Activated naive CD8-positive, alpha-beta T cell treated with anti-CD3 and anti-CD28 coated beads, Interleukin-2, amount 50 U/mL, for 16 hours (primary cell): Measurements from ENCODE around the gene IKZF3.
"Not testable (repeated sequence)": the region's sequence is repeated elsewhere in the genome, so short reads cannot be mapped to it uniquely, and the experiment has no call there.

Source experiments
- DNase-seq: peaks from one replicate; pipeline ENCODE4 v3.0.0-alpha.2; 2020; ENCODE audit warnings: low read depth, low spot score

IKZF3 gene

DNA sequence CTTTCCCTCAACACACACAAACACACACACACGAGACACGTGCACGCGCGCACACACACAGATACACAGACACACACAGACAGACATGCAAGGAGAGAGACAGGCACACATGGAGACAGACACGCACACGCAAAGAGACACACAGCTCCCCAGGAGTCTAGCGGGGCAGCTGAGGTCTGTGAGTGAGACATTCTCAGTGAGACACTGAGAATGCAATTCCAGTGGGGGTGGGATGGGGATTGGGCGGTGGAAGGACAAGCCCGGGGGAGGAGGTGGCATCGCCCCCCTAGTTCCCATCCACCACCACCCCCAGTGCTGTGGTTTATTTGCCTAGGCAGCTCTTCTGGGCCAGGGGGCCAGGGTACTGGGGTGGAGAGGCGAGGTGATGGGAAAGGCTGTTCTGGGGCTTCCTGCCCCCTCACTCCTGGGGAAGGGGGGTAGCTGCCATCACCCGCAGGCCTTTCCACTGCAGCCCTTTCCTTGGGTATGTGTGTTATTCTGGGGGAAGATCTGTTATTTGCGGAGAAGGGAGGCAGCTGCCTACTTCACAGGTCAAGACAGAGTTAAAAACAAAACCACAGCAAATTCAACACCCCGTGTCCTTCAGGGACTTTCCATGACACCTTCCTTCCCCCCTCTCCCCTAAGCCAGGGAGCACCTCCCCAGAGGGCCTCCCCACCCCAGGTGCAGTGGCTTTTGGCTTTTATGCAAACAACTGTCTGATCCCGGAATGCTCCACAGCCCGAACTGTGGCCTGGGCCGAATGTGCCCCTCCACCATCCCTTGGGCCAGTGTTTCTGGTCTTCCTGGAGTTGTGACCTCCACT is 108.3 kb downstream of the IKZF3 start:
- no peak for DNase-seq

DNA sequence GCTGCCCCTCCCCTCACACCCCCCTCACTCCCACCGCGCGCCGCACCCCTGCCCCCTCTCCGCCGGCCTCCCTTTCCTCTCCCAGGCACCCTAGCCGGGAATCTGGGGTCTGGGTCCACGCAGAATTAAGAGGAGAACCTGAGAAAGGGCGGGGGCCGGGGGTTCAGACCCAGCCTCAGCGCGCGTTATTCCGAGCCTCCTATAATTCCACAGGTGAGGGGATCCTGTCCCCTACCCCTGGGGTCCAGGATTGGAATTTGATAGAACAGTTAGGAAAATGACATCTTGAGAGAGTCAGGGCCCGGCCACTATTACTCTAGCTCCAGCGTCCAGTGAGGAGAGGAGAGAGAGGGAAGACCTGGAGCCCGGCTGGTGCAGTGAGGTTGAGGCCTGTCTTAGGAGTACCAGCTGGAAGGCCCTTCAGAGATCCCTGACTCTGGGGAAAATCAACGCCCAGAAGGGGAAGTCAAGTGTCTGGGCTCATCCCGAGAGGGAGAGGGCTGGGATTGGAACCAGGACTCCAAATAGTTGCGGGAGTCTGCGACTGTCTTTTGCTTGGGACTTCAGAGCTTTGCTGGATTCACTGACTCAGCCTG is 109.1 kb downstream of the IKZF3 start:
- DNase-seq = no peak

DNA sequence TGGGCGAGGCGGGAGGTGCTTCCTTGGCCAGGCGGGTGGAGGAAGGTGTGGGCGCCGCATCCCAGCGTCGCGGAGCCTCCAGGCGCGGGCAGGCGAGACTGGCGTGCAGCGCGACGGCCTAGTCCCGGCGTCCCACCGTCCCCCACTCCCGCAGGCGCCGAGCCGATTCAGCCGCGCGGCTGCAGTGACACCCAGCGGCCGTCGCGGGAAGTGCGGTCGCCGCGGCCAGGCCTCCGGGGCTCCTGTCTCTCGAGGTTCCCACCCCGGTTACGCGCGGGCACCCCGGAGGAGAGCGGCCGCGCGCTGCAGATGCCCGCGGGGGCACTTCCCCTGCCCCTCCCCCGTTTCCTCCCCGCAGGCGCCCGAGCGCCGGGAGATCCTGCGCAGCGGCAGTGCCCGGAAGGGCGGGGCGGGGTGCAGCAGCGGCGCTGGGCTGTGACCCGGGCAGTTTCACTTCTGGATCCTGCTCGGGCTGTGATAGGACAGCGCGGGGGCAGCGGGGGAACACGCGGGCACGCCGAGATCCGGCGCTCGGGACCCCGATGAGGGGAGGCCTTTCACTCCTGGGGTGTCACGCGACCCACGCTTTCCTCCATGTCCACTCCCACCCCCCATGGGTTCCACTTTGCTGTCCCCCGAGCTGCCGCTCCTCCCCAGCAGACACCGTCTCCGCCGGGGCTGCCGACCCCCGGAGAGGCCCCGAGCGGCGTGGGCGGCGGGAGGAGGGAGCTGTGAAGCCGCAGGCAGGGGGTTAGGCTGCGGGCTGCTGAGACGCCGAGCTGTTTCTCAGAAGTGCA is 109.8 kb downstream of the IKZF3 start:
- DNase-seq = peak; percentile 84

DNA sequence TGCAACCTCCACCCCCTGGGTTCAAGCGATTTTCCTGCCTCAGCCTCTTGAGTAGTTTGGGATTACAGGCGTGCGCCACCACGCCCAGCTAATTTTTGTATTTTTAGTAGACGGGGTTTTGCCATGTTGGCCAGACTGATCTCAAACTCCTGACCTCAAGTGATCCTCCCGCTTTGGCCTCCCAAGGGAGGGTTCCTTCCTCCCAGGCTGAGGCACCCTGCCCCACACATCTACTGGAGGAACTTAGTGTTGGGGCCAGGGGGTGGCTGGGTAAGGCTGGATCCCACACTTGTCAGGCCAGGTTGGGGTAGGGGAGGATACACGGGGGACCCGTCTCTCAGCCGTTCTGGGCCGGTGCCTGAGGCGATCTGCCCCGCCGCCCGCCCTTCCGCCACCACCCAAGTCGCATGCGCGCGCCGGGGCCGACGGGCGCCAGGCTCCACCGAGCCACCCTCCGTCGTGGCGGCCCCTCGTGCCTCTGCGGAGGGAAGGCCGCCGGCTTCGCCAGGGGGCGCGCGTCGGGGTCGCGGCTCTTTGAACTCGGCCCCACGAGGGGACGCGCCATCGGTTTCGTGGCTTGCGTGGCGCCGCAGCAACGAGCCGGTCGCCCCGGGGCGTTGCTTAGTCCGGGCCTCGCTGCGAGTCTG is 110.5 kb downstream of the IKZF3 start:
- peak; percentile 35 for DNase-seq

DNA sequence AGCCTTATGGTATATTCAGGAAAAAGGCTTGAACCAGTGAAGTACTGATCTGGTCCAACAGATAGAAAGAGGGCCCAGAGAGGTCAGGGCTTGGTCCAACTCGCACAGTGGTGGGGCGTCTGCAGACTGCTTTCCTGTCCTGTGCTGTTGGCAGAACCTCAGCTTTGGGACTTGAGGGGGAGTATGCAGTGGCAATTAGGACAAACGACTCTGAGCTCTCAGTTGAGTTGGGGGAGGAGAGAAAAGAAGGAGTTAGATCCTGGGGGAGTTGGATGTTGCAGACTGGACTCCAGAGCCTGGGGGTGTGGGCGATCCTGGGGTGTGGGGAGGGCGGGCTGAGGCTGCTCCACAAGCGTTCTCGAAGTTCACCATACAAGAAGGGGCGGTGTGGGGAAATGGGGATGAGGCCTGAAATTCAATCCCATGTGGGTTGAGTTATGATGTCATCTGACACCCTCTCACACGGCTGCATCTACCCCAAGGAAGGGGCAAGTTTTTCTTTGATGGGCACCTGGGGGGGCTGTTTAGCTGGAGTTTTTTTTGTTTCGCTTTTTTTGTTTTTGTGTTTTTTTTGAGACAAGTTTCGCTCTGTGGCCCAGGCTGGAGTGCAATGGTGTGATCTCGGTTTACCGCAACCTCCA is 111.8 kb downstream of the IKZF3 start:
- no peak for DNase-seq

DNA sequence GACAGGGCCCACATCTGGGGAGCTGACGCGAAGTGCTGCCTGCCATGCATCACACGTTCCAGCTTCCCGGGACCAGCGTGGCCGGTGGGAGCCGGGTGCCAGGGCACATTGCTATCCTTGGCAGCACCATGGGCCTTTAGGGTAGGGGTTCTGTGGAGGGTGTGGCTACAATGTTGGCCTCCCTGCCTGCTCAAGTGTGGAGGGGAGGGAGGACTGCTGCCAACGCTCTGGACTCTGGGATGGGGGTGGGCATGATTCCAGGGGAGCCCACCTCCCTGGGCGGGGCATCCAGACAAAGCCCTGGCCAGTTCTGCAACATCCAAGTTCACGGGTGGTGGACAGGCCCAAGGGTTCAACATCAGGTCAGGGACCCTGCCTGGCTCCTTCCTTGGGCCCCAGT is 112.5 kb downstream of the IKZF3 start:
- no peak for DNase-seq

DNA sequence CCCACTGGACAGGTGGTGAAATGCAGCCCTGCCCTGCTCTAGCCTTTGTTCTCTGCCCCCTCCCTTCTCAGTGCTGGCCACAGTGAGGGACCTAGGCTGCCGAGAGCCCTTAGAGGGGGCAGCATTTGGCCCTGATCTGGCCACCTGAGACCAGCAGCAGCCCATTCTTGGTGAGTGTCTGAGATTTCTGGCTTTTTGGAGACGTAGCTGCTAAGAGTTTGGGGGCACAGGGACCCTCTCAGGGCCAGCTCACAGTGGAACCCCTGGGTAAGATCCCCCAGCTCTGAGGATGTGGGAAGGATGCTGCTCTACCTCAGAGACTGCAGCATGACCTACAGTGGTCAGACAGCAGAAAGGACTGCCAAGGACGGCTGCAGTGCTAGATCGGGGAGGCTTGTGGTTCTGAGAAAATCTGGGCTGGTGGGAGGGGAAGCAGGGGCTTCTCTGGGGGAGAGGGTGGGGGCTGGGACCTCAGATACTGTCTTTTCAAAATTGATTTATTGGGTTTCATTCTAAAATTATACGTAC is 113.0 kb downstream of the IKZF3 start:
- no peak for DNase-seq

DNA sequence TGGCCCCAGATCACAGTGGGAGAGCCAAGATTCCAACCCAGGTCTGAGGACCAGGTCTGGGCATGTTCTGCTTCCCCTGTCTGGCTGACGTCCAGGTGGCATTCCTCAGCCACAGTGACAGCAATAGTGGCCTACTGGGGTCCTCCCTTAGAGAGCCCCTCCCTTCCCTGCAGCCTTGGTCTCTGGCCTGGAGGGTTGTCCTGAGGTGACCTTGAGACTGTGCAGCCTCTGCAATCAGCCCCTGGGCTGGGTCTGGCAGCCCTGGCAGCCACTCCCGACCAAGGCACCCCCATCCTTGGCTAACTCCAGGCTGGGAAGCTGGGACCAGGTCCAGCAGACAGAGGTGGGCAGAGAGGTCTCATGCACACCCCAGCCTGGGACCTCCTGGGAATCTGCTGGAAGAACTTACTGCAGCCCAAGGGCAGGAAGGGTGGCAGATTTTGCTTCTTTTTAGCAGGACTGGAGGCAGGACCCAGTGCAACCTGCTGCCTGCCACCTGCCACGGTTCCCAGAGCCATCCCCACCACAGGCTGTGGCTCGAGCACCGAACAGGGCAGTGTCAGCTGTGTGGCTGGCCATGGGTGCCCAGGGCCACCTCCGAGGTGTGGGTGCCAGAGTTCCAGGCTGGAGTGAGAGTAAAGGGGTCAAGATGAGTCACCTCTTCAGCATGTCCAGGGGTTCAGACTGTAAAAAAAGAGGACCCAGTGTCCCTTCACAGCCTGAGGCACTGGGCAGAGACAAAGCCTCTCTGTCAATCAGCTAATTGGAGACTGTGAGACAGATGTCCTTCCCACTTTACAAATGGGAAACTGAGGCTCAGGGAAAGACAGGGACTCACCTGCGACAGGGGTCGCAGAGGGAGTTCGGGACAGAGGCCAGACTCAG is 113.7 kb downstream of the IKZF3 start:
- no peak for DNase-seq

DNA sequence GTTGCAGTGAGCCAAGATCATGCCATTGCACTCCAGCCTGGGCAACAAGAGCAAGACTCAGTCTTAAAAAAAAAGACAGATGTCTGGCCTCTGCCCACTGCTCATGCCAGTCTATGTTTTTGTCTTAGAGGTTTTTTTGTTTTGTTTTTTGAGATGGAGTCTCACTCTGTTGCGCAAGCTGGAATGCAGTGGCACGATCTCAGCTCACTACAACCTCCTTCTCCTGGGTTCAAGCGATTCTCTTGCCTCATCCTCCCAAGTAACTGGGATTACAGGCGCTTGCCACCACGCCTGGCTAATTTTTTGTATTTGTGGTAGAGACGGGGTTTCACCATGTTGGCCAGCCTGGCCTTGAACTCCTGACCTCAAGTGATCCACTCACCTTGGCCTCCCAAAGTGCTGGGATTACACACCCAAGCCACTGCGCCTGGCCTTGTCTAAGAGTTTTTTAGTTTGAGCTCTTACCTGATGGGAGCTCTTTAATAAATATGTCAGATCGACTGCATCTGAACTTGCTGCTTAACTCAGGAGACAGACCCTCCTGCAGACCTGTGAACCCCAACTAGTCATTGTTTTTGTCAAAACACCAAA is 115.6 kb downstream of the IKZF3 start:
- DNase-seq = not testable (repeated sequence)

DNA sequence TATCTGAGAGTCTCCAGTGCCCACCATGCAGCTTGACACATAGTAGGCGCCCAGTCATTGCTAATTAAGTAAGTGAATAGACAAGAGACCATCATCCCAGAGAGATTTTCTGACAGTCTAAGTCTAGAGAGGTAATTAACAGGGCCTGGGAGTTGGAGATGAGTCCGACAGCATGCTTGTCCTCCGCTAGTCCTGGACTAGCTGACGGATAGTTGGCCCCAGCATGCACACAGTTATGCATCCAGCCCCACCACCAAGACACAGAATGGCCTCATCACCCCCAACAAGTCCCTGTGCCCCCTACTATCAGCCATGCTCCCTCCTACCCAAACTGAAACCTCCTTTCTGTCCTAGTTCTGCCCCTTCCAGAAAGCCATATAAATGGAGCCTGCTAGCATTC is 116.4 kb downstream of the IKZF3 start:
- no peak for DNase-seq

DNA sequence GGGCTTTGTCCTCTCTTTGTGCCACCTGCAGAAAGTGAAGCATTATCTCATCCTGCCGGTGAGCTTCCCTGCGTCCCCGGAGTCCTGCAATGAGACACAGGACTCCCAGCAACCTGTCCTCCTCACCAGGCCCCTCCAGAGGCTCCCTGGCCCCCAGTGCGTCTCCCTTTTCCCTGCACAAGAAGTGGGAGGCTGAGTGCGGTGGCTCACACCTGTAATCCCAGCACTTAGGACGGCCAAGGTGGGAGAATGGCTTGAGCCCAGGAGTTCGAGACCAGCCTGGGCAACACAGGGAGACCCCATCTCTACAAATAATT is 118.0 kb downstream of the IKZF3 start:
- no peak for DNase-seq

DNA sequence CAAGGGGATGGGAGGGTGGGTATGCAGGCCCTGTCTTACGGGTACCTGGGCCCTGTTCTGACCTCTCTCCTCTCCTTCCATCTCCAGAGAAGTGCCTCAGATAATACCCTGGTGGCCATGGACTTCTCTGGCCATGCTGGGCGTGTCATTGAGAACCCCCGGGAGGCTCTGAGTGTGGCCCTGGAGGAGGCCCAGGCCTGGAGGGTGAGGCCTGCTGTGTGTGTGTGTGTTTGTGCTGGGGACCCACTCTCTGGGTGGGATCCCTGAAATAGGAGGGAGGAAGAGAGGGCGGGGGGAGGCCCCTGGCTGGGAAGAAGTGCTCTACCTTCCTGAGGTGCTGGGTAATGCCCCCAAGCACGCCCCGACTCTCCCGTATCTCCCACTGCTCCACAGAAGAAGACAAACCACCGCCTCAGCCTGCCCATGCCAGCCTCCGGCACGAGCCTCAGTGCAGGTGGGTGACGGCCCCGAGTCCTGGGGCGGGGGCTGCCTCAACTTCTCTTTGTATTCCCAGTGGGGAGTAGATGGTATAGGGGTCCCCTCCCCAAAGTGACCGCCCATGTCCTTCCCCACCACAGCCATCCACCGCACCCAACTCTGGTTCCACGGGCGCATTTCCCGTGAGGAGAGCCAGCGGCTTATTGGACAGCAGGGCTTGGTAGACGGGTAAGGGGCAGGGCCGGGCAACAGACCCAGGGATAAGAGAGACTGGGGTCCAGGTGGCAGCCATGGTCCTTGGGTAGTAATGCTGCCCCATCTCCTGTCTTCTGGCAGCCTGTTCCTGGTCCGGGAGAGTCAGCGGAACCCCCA is 118.6 kb downstream of the IKZF3 start:
- DNase-seq = no peak

DNA sequence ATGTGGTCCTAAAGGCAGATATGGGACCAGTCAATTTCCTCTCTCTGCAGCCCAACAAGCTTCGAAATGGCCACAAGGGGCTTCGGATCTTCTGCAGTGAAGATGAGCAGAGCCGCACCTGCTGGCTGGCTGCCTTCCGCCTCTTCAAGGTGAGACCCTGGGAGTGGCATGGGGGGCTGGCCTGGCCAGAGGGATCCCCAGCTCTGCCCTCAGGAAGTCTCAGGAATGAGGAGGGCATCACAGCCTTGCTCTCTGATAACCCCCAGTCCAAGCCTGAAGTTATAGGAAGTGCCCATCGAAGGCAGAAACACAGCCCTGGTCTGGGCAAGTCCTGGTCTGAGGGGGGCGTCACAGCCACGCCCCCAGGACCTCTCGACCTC is 119.3 kb downstream of the IKZF3 start:
- no peak for DNase-seq

DNA sequence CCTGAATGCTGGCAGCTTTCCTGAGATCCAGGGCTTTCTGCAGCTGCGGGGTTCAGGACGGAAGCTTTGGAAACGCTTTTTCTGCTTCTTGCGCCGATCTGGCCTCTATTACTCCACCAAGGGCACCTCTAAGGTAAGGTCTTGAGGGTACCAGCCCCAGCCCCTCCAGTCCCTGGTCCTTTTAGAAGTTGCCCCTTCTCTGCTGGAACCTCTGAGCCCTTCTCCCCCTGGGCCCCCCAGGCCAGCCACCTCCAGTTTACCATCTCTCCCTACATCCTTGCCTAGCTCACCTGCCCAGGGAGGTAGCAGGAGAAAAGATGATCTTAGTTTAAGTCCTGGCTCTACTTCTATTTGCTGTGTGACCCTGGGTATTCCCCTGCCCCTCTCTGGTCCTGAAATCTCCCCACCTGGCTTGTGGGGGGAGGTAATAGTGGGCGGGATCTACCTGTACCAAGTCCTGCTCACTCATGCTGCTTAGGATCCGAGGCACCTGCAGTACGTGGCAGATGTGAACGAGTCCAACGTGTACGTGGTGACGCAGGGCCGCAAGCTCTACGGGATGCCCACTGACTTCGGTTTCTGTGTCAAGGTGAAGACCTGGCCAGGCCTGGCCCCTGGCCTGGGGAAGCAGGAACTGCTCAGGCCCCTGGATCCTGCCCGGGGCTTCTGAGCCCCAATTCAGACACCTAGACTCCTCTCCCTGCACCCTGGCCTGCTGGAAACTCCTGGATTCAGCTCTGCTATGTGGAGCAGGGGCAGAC is 119.9 kb downstream of the IKZF3 start:
- no peak for DNase-seq

DNA sequence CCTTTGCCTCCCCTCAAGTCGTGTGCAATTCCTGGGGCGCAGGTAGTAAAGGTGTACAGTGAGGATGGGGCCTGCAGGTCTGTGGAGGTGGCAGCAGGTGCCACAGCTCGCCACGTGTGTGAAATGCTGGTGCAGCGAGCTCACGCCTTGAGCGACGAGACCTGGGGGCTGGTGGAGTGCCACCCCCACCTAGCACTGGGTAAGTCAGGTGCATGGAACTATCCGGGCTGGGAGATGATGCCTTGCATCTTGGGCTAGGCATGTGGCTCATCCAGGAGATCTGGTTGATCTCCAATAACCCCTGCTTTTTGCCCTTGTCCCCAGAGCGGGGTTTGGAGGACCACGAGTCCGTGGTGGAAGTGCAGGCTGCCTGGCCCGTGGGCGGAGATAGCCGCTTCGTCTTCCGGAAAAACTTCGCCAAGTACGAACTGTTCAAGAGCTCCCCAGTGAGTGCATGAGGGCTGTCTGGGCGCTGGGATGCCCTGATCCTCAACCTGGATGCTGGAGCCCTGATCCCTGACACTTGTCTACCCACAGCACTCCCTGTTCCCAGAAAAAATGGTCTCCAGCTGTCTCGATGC is 121.2 kb downstream of the IKZF3 start:
- DNase-seq = no peak

DNA sequence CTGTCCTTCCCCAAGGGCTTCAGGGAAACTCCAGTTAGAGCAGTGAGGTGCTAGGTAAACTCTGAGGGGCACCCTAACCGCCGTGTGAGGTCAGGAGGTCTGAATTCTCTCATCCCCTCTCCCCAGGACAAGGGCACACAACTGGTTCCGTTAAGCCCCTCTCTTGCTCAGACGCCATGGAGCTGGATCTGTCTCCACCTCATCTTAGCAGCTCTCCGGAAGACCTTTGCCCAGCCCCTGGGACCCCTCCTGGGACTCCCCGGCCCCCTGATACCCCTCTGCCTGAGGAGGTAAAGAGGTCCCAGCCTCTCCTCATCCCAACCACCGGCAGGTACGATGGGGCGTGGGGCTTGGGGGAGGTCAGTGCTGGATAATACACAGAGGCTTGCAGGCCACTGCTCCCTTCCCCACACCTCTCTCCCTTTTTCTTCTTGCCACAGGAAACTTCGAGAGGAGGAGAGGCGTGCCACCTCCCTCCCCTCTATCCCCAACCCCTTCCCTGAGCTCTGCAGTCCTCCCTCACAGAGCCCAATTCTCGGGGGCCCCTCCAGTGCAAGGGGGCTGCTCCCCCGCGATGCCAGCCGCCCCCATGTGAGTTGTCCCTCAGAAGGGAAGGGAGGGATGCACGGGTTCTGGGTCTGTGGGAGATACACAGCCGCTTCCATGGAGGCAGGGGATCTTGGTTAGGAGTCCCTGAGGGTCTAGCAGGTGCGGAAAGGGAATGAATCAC is 121.8 kb downstream of the IKZF3 start:
- no peak for DNase-seq

DNA sequence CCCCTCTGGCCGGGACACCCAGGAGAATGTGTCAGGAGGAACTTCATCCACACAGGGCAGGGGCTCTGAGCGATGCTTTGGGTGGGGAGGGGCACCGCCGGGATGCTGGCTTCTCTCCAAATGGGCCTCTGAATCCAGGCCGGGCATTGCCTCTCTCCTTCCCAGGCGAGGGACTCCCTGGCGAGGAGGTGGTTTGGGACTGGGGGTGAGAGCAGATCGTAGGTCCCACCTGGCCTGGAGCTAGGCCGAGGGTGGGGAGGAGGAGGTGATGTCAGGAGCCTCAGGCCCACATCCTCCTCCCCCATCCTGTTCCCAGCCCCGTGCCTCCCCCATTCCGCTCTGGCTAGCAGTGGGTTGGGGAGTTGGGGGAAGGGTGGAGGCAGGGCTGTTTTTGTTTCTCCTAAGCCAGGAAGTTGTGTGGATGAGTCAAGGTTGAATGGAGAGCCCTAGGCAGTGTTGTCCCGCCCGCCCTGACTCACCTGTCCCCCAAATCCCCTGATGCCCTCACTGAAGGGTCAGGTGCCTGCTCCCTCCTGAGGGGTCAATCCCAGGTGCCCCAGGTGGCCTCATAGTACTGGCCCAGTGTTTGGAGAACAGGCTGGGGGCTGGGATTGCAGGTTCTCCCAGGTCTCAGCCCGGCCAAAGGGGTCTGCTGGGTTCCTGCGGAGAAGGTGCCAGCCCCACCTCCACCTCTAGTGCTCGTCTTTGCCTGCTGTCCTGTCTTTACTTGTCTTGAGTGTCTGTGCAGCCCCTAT is 123.6 kb downstream of the IKZF3 start:
- no peak for DNase-seq
